ENCODE results near the gene FAM227B. TPM values are rescaled to one million over a fixed set of nuclear protein-coding genes. Genes with fewer than 3 reads are reported as not detected.

The FAM227B gene
- total and polyA plus RNA-seq, 2 of the 13 experiments (the other 11 are each of a cell fraction or from before 2014, with no cell fraction given) = 1.9 to 2.6 TPM

- BruUV-seq (replicated peaks) = no TSS peak
- peaks cover 3 to 4% of the 10 kb centered on the region in 2 experiments; a peak in 3 of 5 replicates for H3K36me3 ChIP-seq (replicated peaks in 1 of 2; ENCODE audit: control insufficient read depth in 1 of 2, insufficient read depth in 2 of 2, low read length in 2 of 2)
- H3K4me1 ChIP-seq (ENCODE audit: insufficient read depth, low read length) = no peaks in the 10 kb centered on the region
- ChIA-PET POLR2A (no interaction called here), CTCF (ENCODE audit: low intra/inter-chr PET ratio, low total read pairs) (no interaction called here)
- no peaks in the 10 kb centered on the region for H3K79me2 ChIP-seq (ENCODE audit: insufficient read depth, low read length)
- FAIRE-seq (no peak), ATAC-seq (no peak), DNase-seq (ENCODE audit: low spot score) (no peak)
- no peaks in the 10 kb centered on the region for H3K27me3 ChIP-seq (ENCODE audit: control insufficient read depth in 1 of 2, insufficient read depth in 2 of 2, low read length in 2 of 2)
- H3K9me3 ChIP-seq (ENCODE audit: low read length) = no peaks in the 10 kb centered on the region
- intact Hi-C loops (cut with micrococcal nuclease; ENCODE audit: unreplicated experiment) = no loop called here
- WGBS (ENCODE audit: low lambda C conversion rate) = 98% methylated on average over 4 of the region's 4 CpGs
- no peak overlapping the region for H3K27ac ChIP-seq (ENCODE audit: extremely low read length, insufficient read depth, low read length)
- in situ Hi-C loops (cut with HindIII; ENCODE audit: extremely low pct_ligation_motif_present, low pct_unique_long_range_greater_than_20kb) = no loop called here
- TF ChIP-seq KDM4B (CRISPR knock-in tag; IDR thresholded peaks at IDR 0.05) = no peak
- TF ChIP-seq ZNF292 (CRISPR knock-in tag; IDR thresholded peaks at IDR 0.05; ENCODE audit: borderline replicate concordance, low read depth) = no peak
- TF ChIP-seq ZSCAN22 (CRISPR knock-in tag; IDR thresholded peaks at IDR 0.05) = no peak
- TF ChIP-seq NFYB (CRISPR knock-in tag; IDR thresholded peaks at IDR 0.05) = no peak
- TF ChIP-seq ZNF749 (CRISPR knock-in tag; IDR thresholded peaks at IDR 0.05; ENCODE audit: borderline replicate concordance) = no peak
- TF ChIP-seq SETDB1 (CRISPR knock-in tag; IDR thresholded peaks at IDR 0.05; ENCODE audit: borderline replicate concordance) = no peak
- no peak for TF ChIP-seq U2AF1 (optimal IDR thresholded peaks at IDR 0.05; ENCODE audit: low read depth, low read length)
- TF ChIP-seq DPF2 (CRISPR knock-in tag; IDR thresholded peaks at IDR 0.05; ENCODE audit: borderline replicate concordance, low read depth) = no peak
- TF ChIP-seq ZSCAN9 (CRISPR knock-in tag; IDR thresholded peaks at IDR 0.05; ENCODE audit: borderline replicate concordance) = no peak
- TF ChIP-seq TERF1 (CRISPR knock-in tag; IDR thresholded peaks at IDR 0.05) = no peak
- no peak for TF ChIP-seq ZNF674 (CRISPR knock-in tag; IDR thresholded peaks at IDR 0.05; ENCODE audit: low read depth)
- no peak for TF ChIP-seq MEIS2 (CRISPR knock-in tag; IDR thresholded peaks at IDR 0.05)
- no peak for TF ChIP-seq BCLAF1 (IDR thresholded peaks at IDR 0.05)
- no peak for TF ChIP-seq ATF2 (CRISPR knock-in tag; IDR thresholded peaks at IDR 0.05)
- no peak for TF ChIP-seq ZNF792 (CRISPR knock-in tag; IDR thresholded peaks at IDR 0.05)
- no peak for TF ChIP-seq ARNTL (CRISPR knock-in tag; IDR thresholded peaks at IDR 0.05)
- TF ChIP-seq YY1 (IDR thresholded peaks at IDR 0.05; ENCODE audit: insufficient read depth, insufficient replicate concordance, low read depth, low read length) = no peak
- no peak for TF ChIP-seq IKZF1 (IDR thresholded peaks at IDR 0.05)
- no peak for TF ChIP-seq ZNF253 (CRISPR knock-in tag; IDR thresholded peaks at IDR 0.05; ENCODE audit: borderline replicate concordance)
- TF ChIP-seq ZFYVE20 (CRISPR knock-in tag; IDR thresholded peaks at IDR 0.05; ENCODE audit: borderline replicate concordance, low read depth) = no peak
- no peak overlapping the region for H3K9ac ChIP-seq (ENCODE audit: insufficient read depth, low read depth, low read length)
- H3K4me2 ChIP-seq (ENCODE audit: low read depth, low read length) = no peak overlapping the region
- H4K20me1 ChIP-seq (ENCODE audit: insufficient read depth, low read length) = no peaks in the 10 kb centered on the region
- H2AFZ ChIP-seq (ENCODE audit: low read length) = no peak overlapping the region
- H3K4me3 ChIP-seq (replicated peaks in 1 of 3; ENCODE audit: insufficient read depth in 1 of 3, low read depth in 2 of 3, low read length in 3 of 3) = no peak overlapping the region
Observed at GRCh38 chr15:49327927-49328326, 292.7 kb downstream of the FAM227B start.

Measured in HepG2 (cell line).